GM19324 (cell line): ENCODE data around the gene SLX4.

Experiments
- ATAC-seq: cut with Tn5 transposase; IDR thresholded peaks from one replicate; pipeline ENCODE4 v1.9.1; 2021; ENCODE audit warnings: mild to moderate bottlenecking, moderate library complexity; ENCODE audit not compliant: unreplicated experiment, low FRiP score

Gene SLX4

GRCh38 chr16:3561626-3562025, 49.8 kb downstream of the SLX4 start:
- no peak for ATAC-seq

GRCh38 chr16:3554351-3554928, 57.0 kb downstream of the SLX4 start:
- no peak for ATAC-seq

GRCh38 chr16:3553138-3553923, 58.1 kb downstream of the SLX4 start:
- no peak for ATAC-seq

- ATAC-seq: no peak
Measured at GRCh38 chr16:3550851-3551847, 60.3 kb downstream of the SLX4 start.

- no peak for ATAC-seq
Measured at GRCh38 chr16:3549906-3550305, 61.5 kb downstream of the SLX4 start.

- ATAC-seq: no peak
Measured at GRCh38 chr16:3548859-3549258, 62.5 kb downstream of the SLX4 start.

- no peak for ATAC-seq
Measured at GRCh38 chr16:3548445-3548844, 63.0 kb downstream of the SLX4 start.

GRCh38 chr16:3546986-3547682, 64.3 kb downstream of the SLX4 start:
- ATAC-seq: no peak

- ATAC-seq: no peak
Measured at GRCh38 chr16:3542601-3543373, 68.6 kb downstream of the SLX4 start.

- no peak for ATAC-seq
Measured at GRCh38 chr16:3541527-3542155, 69.8 kb downstream of the SLX4 start.

- ATAC-seq: no peak
Measured at GRCh38 chr16:3538222-3538621, 73.2 kb downstream of the SLX4 start.

- no peak for ATAC-seq
Measured at GRCh38 chr16:3536851-3537250, 74.6 kb downstream of the SLX4 start.

GRCh38 chr16:3536271-3536731, 75.1 kb downstream of the SLX4 start:
- ATAC-seq: no peak

GRCh38 chr16:3534126-3534525, 77.3 kb downstream of the SLX4 start:
- no peak for ATAC-seq

GRCh38 chr16:3532741-3533140, 78.7 kb downstream of the SLX4 start:
- no peak for ATAC-seq
